ENCODE results near the gene NKX2-2. TPM values are rescaled to one million over a fixed set of nuclear protein-coding genes. Genes with fewer than 3 reads are reported as not detected.

The NKX2-2 gene
- total and polyA plus RNA-seq, 2 donors (not counting 1 experiment from before 2014, with no cell fraction given), result not detected

DNA sequence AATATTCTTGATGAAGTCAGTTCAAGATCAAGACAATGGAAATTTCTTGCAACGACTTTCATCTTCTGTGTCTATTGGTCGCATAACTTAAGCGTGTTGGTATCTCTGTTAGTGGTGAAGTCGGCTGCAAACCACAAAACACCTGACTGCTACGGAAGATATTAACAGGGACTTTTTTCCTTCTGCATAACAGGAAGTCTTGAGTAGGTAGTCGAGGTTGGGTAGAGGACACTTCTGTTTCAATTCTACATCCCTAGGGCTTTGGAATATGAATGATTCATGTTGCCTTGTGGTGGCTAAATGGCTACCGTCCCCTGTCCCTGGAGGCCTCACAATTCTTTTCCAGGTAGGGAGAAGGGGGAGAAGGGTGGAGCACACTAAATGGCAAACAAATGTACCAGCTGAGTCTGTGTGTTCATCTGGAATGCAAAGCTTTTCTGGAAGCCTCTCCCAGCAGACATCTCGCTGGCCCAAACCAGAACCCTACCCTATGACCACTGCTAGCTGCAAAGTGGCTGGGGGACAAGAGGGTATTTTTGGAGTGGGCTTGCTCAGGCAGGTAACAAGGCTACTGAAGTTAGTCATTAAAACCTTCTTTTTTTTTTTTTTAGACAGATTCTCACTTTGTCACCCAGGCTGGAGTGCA lies 34.6 kb upstream of the NKX2-2 start:
- Histone ChIP-seq H3K9me3 (ENCODE audit: control insufficient read depth, insufficient read depth, low read depth, low read length) (no peaks in the 10 kb centered on the region), H3K27me3 (ENCODE audit: control insufficient read depth, insufficient read depth, low read length) (no peaks in the 10 kb centered on the region), H4K20me1 (ENCODE audit: control insufficient read depth, extremely low read depth, insufficient read depth, low read length) (no peaks in the 10 kb centered on the region), H3K4me3 (replicated peaks in 1 of 4; ENCODE audit: control extremely low read depth in 1 of 4, insufficient read depth in 1 of 4, low read depth in 3 of 4, low read length in 4 of 4) (no peak overlapping the region), H3K9ac (ENCODE audit: insufficient read depth, low read length) (no peak overlapping the region), H3K36me3 (ENCODE audit: control insufficient read depth, insufficient read depth, low read length) (no peaks in the 10 kb centered on the region), H3K79me2 (ENCODE audit: control insufficient read depth, insufficient read depth, low read length) (no peaks in the 10 kb centered on the region), H2AFZ (ENCODE audit: low read length) (no peak overlapping the region), H3K4me1 (ENCODE audit: control insufficient read depth, extremely low read depth, insufficient read depth, low read length) (no peaks in the 10 kb centered on the region), H3K27ac (ENCODE audit: insufficient read depth, low read length) (no peak overlapping the region), H3K4me2 (ENCODE audit: extremely low read depth, insufficient read depth, low read length) (no peak overlapping the region)
- TF ChIP-seq EZH2 (IDR thresholded peaks at IDR 0.05; ENCODE audit: low read length, missing control alignments) (no peak), CTCF (conservative IDR thresholded peaks at IDR 0.05 in 1 of 2, IDR thresholded peaks at IDR 0.05 in 1 of 2; ENCODE audit: low read depth in 1 of 2, low read length in 2 of 2) (no peak)
- DNase-seq (ENCODE audit: low read depth in 2 of 2), result no peak

DNA sequence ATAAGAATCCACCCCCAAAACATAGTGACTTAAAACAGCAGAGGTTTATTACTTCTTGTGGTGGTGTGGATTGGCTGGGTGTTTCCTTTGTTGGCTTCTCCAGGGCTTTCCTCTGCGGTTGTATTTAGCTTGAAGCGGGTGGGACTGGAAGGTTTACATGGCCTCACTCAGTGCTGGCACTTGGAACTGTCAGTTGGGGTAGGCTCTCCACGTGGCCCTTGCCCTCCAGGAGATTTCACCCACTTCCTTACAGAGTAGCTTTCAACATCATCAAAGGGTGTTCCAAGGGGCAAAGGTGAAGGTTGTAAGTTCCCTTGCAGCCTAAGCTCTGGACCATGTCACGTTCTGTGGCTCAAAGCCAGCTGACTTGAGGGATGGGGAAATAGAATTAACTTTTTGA lies 32.5 kb upstream of the NKX2-2 start:
- Histone ChIP-seq H3K4me2 (ENCODE audit: extremely low read depth, insufficient read depth, low read length) (no peak overlapping the region), H3K27me3 (ENCODE audit: control insufficient read depth, insufficient read depth, low read length) (no peaks in the 10 kb centered on the region), H4K20me1 (ENCODE audit: control insufficient read depth, extremely low read depth, insufficient read depth, low read length) (no peaks in the 10 kb centered on the region), H3K4me1 (ENCODE audit: control insufficient read depth, extremely low read depth, insufficient read depth, low read length) (no peaks in the 10 kb centered on the region), H3K9ac (ENCODE audit: insufficient read depth, low read length) (no peak overlapping the region), H3K36me3 (ENCODE audit: control insufficient read depth, insufficient read depth, low read length) (no peaks in the 10 kb centered on the region), H3K27ac (ENCODE audit: insufficient read depth, low read length) (no peak overlapping the region), H3K79me2 (ENCODE audit: control insufficient read depth, insufficient read depth, low read length) (no peaks in the 10 kb centered on the region), H3K4me3 (replicated peaks in 1 of 4; ENCODE audit: control extremely low read depth in 1 of 4, insufficient read depth in 1 of 4, low read depth in 3 of 4, low read length in 4 of 4) (no peak overlapping the region), H3K9me3 (ENCODE audit: control insufficient read depth, insufficient read depth, low read depth, low read length) (no peaks in the 10 kb centered on the region), H2AFZ (ENCODE audit: low read length) (no peak overlapping the region)
- no peak for TF ChIP-seq EZH2 (IDR thresholded peaks at IDR 0.05; ENCODE audit: low read length, missing control alignments)
- no peak for DNase-seq (ENCODE audit: low read depth in 2 of 2)

GRCh38 chr20:21539512-21539911 lies 25.6 kb upstream of the NKX2-2 start:
- DNase-seq (ENCODE audit: low read depth in 2 of 2), result no peak
- no peaks in the 10 kb centered on the region for H3K36me3 ChIP-seq (ENCODE audit: control insufficient read depth, insufficient read depth, low read length)
- no peaks in the 10 kb centered on the region for H3K79me2 ChIP-seq (ENCODE audit: control insufficient read depth, insufficient read depth, low read length)
- no peak overlapping the region for H3K27ac ChIP-seq (ENCODE audit: insufficient read depth, low read length)
- H3K9me3 ChIP-seq (ENCODE audit: control insufficient read depth, insufficient read depth, low read depth, low read length), result no peaks in the 10 kb centered on the region
- no peak overlapping the region for H2AFZ ChIP-seq (ENCODE audit: low read length)
- no peak overlapping the region for H3K9ac ChIP-seq (ENCODE audit: insufficient read depth, low read length)
- no peak overlapping the region for H3K4me2 ChIP-seq (ENCODE audit: extremely low read depth, insufficient read depth, low read length)
- no peaks in the 10 kb centered on the region for H3K27me3 ChIP-seq (ENCODE audit: control insufficient read depth, insufficient read depth, low read length)
- TF ChIP-seq CTCF (conservative IDR thresholded peaks at IDR 0.05 in 1 of 2, IDR thresholded peaks at IDR 0.05 in 1 of 2; ENCODE audit: low read depth in 1 of 2, low read length in 2 of 2), result no peak
- TF ChIP-seq EZH2 (IDR thresholded peaks at IDR 0.05; ENCODE audit: low read length, missing control alignments), result no peak
- no peaks in the 10 kb centered on the region for H4K20me1 ChIP-seq (ENCODE audit: control insufficient read depth, extremely low read depth, insufficient read depth, low read length)
- no peak overlapping the region for H3K4me3 ChIP-seq (replicated peaks in 1 of 4; ENCODE audit: control extremely low read depth in 1 of 4, insufficient read depth in 1 of 4, low read depth in 3 of 4, low read length in 4 of 4)
- no peaks in the 10 kb centered on the region for H3K4me1 ChIP-seq (ENCODE audit: control insufficient read depth, extremely low read depth, insufficient read depth, low read length)
